Keratinocyte (primary cell): ENCODE data around the gene PAMR1. TPM values are rescaled to one million over a fixed set of nuclear protein-coding genes. Genes with fewer than 3 reads are reported as not detected.

Experiments used
- DNase-seq: peaks from one replicate; pipeline ENCODE4 v3.0.0-alpha.2; 2011; ENCODE audit warnings: low read depth, missing footprints, low spot score
- FAIRE-seq: peaks from 2 replicates; lab custom pipeline; 2011; peaks lifted over from hg19 to GRCh38; lab: Jason Lieb, UNC
- H2AFZ ChIP-seq: 2 replicates; pipeline ENCODE4 v1.6.0; 2012; ENCODE audit warnings: low read length, control low read depth, inconsistent platforms; ENCODE audit not compliant: control insufficient read depth
- H3K27ac ChIP-seq: 2 replicates; pipeline ENCODE4 v1.5.1; 2011; ENCODE audit warnings: low read length; ENCODE audit not compliant: control insufficient read depth, insufficient read depth
- H3K27me3 ChIP-seq: 3 replicates; pipeline ENCODE4 v1.6.0; 2011; ENCODE audit warnings: low read length; ENCODE audit not compliant: control insufficient read depth, insufficient read depth; ENCODE audit errors: extremely low read depth
- H3K36me3 ChIP-seq, 2 experiments: 2 replicates in 1 of 2; 3 replicates in 1 of 2; pipeline ENCODE4 v1.5.1; 2011; ENCODE audit warnings: low read length in 2 of 2, mild to moderate bottlenecking in 1 of 2; ENCODE audit not compliant: control insufficient read depth in 2 of 2, insufficient read depth in 2 of 2; ENCODE audit errors: extremely low read depth in 1 of 2
- H3K4me1 ChIP-seq: 3 replicates; pipeline ENCODE4 v1.5.1; 2011; ENCODE audit warnings: low read length; ENCODE audit not compliant: control insufficient read depth, insufficient read depth; ENCODE audit errors: extremely low read depth
- H3K4me2 ChIP-seq: 3 replicates; pipeline ENCODE4 v1.6.0; 2011; ENCODE audit warnings: low read depth, low read length; ENCODE audit not compliant: control insufficient read depth, insufficient read depth; ENCODE audit errors: extremely low read depth
- H3K4me3 ChIP-seq, 3 experiments: fragments of 200-600 bp in 1 of 3; sonication (generic) in 1 of 3; 2 replicates in 2 of 3; 3 replicates in 1 of 3; pipeline ENCODE4 v1.5.1; 2011 to 2016; ENCODE audit warnings: low read length in 3 of 3, mild to moderate bottlenecking in 3 of 3, control low read depth in 2 of 3, inconsistent platforms in 1 of 3, low read depth in 1 of 3, mixed read lengths in 1 of 3, mixed run types in 1 of 3, moderate library complexity in 1 of 3; ENCODE audit not compliant: control insufficient read depth in 2 of 3, insufficient read depth in 2 of 3; ENCODE audit errors: extremely low read depth in 1 of 3
- H3K79me2 ChIP-seq: 2 replicates; pipeline ENCODE4 v1.6.0; 2012; ENCODE audit warnings: low read length; ENCODE audit not compliant: control insufficient read depth, insufficient read depth
- H3K9ac ChIP-seq: 3 replicates; pipeline ENCODE4 v1.6.0; 2011; ENCODE audit warnings: low read length; ENCODE audit not compliant: control insufficient read depth, insufficient read depth; ENCODE audit errors: extremely low read depth
- H3K9me1 ChIP-seq: 3 replicates; pipeline ENCODE4 v1.6.0; 2011; ENCODE audit warnings: low read length; ENCODE audit not compliant: control insufficient read depth, insufficient read depth; ENCODE audit errors: extremely low read depth
- H3K9me3 ChIP-seq: 2 replicates; pipeline ENCODE4 v1.5.1; 2012; ENCODE audit warnings: low read depth, low read length; ENCODE audit not compliant: control insufficient read depth
- H4K20me1 ChIP-seq: 3 replicates; pipeline ENCODE4 v1.6.0; 2011; ENCODE audit warnings: low read length; ENCODE audit not compliant: control insufficient read depth, insufficient read depth; ENCODE audit errors: extremely low read depth
- EZH2 ChIP-seq: IDR thresholded peaks from one replicate; pipeline ENCODE4 v1.6.1; 2012; ENCODE audit warnings: inconsistent platforms, mild to moderate bottlenecking, low read length, moderate library complexity
- dilution Hi-C: fragments of 300-500 bp; cut with MboI; formaldehyde crosslinking; loops from one replicate; pipeline ENCODE4 v1.7.0; 2020; ENCODE audit warnings: low sequenced_read_pairs; ENCODE audit not compliant: extremely low pct_ligation_motif_present
- polyA plus RNA-seq, 5 experiments: library from polyadenylated mRNA; depleted of rRNA in 3 of 5; stranded (reverse) in 3 of 5; stranded (forward) in 1 of 5; unstranded in 1 of 5; fragments of >200 nt; gene quantifications; 1 replicate in 1 of 5; 2 replicates in 3 of 5; 3 replicates in 1 of 5; pipeline versions ENCODE4 v1.2.1 to v1.2.3, GENCODE V29; 2011 to 2012; ENCODE audit warnings: missing spikeins in 2 of 5, low read depth in 1 of 5, low replicate concordance in 1 of 5
- TF ChIP-seq, protein P1 (sequence below), 3 experiments: IDR thresholded peaks in 1 of 3; conservative IDR thresholded peaks in 1 of 3; optimal IDR thresholded peaks in 1 of 3; 2 replicates in 2 of 3; 3 replicates in 1 of 3; pipeline versions ENCODE3 to v1.5.1; 2011; ENCODE audit warnings: low read length in 3 of 3, mild to moderate bottlenecking in 3 of 3, moderate library complexity in 2 of 3, control low read depth in 1 of 3, inconsistent platforms in 1 of 3; ENCODE audit not compliant: insufficient read depth in 2 of 3; ENCODE audit errors: extremely low read depth in 1 of 3

Gene PAMR1
- polyA plus RNA-seq, 1 donor (not counting 4 experiments of a cell fraction or from before 2014, with no cell fraction given) = 4.1 TPM

DNA sequence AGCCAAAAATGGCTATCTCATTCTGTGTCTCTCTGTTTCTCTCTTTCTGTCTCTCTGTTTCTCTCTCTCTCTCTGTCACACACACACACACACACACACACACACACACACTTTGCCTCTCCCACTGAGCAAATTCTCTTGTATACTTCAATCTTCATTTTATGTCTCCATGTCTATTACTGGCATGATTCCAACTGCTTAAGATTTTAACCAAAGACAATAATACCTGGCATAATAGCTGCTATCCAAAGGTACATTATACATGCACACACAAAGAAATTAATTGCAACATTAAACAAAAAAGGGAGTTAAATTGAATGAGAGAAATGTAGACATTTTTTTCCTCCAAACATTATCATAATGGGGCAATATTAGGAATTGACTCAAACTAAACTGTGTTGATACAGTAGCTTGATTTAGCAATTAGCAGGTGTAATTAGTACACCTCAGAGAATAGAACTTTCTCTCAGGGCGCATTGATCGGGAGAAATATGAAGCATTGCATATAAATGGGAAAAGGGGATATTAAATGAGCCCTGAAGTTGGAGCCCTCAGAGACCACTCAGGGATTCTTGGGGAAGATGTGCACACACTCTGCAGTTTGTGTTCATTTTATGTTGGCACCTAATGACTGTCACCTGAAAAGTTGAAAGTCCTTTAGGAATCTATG lies 88.7 kb downstream of the PAMR1 start:
- no peak overlapping the region for H3K9ac ChIP-seq
- dilution Hi-C loops = no loop called here
- TF ChIP-seq, protein P1, sequence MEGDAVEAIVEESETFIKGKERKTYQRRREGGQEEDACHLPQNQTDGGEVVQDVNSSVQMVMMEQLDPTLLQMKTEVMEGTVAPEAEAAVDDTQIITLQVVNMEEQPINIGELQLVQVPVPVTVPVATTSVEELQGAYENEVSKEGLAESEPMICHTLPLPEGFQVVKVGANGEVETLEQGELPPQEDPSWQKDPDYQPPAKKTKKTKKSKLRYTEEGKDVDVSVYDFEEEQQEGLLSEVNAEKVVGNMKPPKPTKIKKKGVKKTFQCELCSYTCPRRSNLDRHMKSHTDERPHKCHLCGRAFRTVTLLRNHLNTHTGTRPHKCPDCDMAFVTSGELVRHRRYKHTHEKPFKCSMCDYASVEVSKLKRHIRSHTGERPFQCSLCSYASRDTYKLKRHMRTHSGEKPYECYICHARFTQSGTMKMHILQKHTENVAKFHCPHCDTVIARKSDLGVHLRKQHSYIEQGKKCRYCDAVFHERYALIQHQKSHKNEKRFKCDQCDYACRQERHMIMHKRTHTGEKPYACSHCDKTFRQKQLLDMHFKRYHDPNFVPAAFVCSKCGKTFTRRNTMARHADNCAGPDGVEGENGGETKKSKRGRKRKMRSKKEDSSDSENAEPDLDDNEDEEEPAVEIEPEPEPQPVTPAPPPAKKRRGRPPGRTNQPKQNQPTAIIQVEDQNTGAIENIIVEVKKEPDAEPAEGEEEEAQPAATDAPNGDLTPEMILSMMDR (optimal IDR thresholded peaks at IDR 0.05 in 1 of 3, IDR thresholded peaks at IDR 0.05 in 1 of 3, conservative IDR thresholded peaks at IDR 0.05 in 1 of 3; ENCODE audit: extremely low read depth in 1 of 3, insufficient read depth in 2 of 3, low read length in 3 of 3) = no peak
- TF ChIP-seq EZH2 = no peak
- FAIRE-seq (no peak), DNase-seq (no peak)
- no peaks in the 10 kb centered on the region for H3K9me3 ChIP-seq
- no peak overlapping the region for H3K27ac ChIP-seq
- H2AFZ ChIP-seq = no peak overlapping the region
- H3K27me3 ChIP-seq = peaks cover 27% of the 10 kb centered on the region
- no peaks in the 10 kb centered on the region for H3K36me3 ChIP-seq
- H3K4me3 ChIP-seq = no peak overlapping the region
- H3K79me2 ChIP-seq = no peaks in the 10 kb centered on the region
- no peaks in the 10 kb centered on the region for H4K20me1 ChIP-seq
- H3K9me1 ChIP-seq = no peaks in the 10 kb centered on the region
- no peak overlapping the region for H3K4me2 ChIP-seq
- H3K4me1 ChIP-seq = no peaks in the 10 kb centered on the region

DNA sequence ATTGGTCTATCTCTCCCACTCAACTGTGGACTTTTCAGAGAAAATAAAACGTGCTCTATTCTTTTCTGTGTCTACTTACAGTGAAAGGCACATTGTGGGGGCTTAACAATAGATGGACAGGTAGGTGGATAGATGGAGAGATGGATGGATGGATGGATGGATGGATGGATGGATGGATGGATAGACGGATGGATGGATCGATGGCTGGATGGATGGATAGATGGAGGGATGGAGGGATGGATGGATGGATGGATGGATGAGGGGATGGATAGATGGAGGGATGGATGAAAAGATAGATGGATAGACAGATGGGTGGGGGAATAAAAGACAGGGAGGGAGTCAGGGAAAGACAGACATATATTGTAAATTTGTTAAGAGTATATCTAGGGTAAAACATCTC lies 91.8 kb downstream of the PAMR1 start:
- no peak overlapping the region for H2AFZ ChIP-seq
- no peaks in the 10 kb centered on the region for H3K9me3 ChIP-seq
- FAIRE-seq (no peak), DNase-seq (no peak)
- no peak overlapping the region for H3K4me3 ChIP-seq
- H3K4me2 ChIP-seq = no peak overlapping the region
- no peaks in the 10 kb centered on the region for H3K36me3 ChIP-seq
- H3K27me3 ChIP-seq = peaks cover 23% of the 10 kb centered on the region
- TF ChIP-seq, protein P1 (optimal IDR thresholded peaks at IDR 0.05 in 1 of 3, IDR thresholded peaks at IDR 0.05 in 1 of 3, conservative IDR thresholded peaks at IDR 0.05 in 1 of 3; ENCODE audit: extremely low read depth in 1 of 3, insufficient read depth in 2 of 3, low read length in 3 of 3) = no peak
- no peak for TF ChIP-seq EZH2
- H3K4me1 ChIP-seq = no peaks in the 10 kb centered on the region
- H3K79me2 ChIP-seq = no peaks in the 10 kb centered on the region
- H3K9me1 ChIP-seq = no peaks in the 10 kb centered on the region
- H3K27ac ChIP-seq = no peak overlapping the region
- dilution Hi-C loops = no loop called here
- no peak overlapping the region for H3K9ac ChIP-seq
- H4K20me1 ChIP-seq = no peaks in the 10 kb centered on the region
